CD14-positive monocyte (primary cell): Measurements from ENCODE around the gene TMEM147. TPM values are rescaled to one million over a fixed set of nuclear protein-coding genes. Genes with fewer than 3 reads are reported as not detected.

Source experiments
- DNase-seq, 3 donors: peaks; one replicate each; pipeline ENCODE4 v3.0.0-alpha.2; 2011 to 2022
- H2AFZ ChIP-seq: 2 replicates; pipeline ENCODE4 v1.6.0; 2012; ENCODE audit warnings: mild to moderate bottlenecking, low read depth, low read length, inconsistent platforms; ENCODE audit not compliant: insufficient read depth, poor library complexity, severe bottlenecking
- H3K27ac ChIP-seq, 2 donors: 1 replicate in 1 of 2; 2 replicates in 1 of 2; pipeline ENCODE4 v1.5.1; 2012 to 2013; ENCODE audit warnings: low read length in 2 of 2, control low read depth in 1 of 2, inconsistent platforms in 1 of 2, low read depth in 1 of 2, mild to moderate bottlenecking in 1 of 2
- H3K27me3 ChIP-seq, 2 donors: one replicate each; pipeline versions ENCODE4 v1.6.0 to v1.6.1; 2011 to 2013; ENCODE audit warnings: low read length in 2 of 2; ENCODE audit not compliant: control insufficient read depth in 2 of 2, insufficient read depth in 2 of 2
- H3K36me3 ChIP-seq, 2 donors: replicated peaks in 1 of 2; 1 replicate in 1 of 2; 2 replicates in 1 of 2; pipeline versions ENCODE4 v1.5.1 to v1.6.1; 2012 to 2013; ENCODE audit warnings: low read length in 2 of 2, control low read depth in 1 of 2, inconsistent platforms in 1 of 2, mild to moderate bottlenecking in 1 of 2; ENCODE audit not compliant: insufficient read depth in 2 of 2, control insufficient read depth in 1 of 2
- H3K4me1 ChIP-seq, 2 donors: 1 replicate in 1 of 2; 2 replicates in 1 of 2; pipeline versions ENCODE4 v1.5.1 to v1.6.1; 2012 to 2013; ENCODE audit warnings: low read length in 2 of 2, control low read depth in 1 of 2, inconsistent platforms in 1 of 2, mild to moderate bottlenecking in 1 of 2, moderate library complexity in 1 of 2; ENCODE audit not compliant: insufficient read depth in 2 of 2, control insufficient read depth in 1 of 2
- H3K4me2 ChIP-seq: replicated peaks from 2 replicates; pipeline ENCODE3; 2012; ENCODE audit warnings: low read length, moderate library complexity, mild to moderate bottlenecking; ENCODE audit not compliant: poor library complexity, severe bottlenecking; ENCODE audit errors: extremely low read depth
- H3K4me3 ChIP-seq, 3 experiments: fragments of 200-600 bp in 1 of 3; sonication (generic) in 1 of 3; replicated peaks in 1 of 3; 1 replicate in 2 of 3; 2 replicates in 1 of 3; pipeline ENCODE4 v1.5.1; 2011 to 2013; ENCODE audit warnings: low read length in 3 of 3, mild to moderate bottlenecking in 3 of 3, control low read depth in 2 of 3, low read depth in 2 of 3, inconsistent platforms in 1 of 3, moderate library complexity in 1 of 3
- H3K79me2 ChIP-seq: 2 replicates; pipeline ENCODE4 v1.6.0; 2012; ENCODE audit warnings: mild to moderate bottlenecking, control low read depth, inconsistent platforms, low read length, moderate library complexity; ENCODE audit not compliant: insufficient read depth
- H3K9ac ChIP-seq: 2 replicates; pipeline ENCODE4 v1.6.0; 2017; ENCODE audit warnings: low read length, mild to moderate bottlenecking; ENCODE audit not compliant: insufficient read depth, poor library complexity, severe bottlenecking
- H3K9me3 ChIP-seq, 2 donors: replicated peaks in 1 of 2; 1 replicate in 1 of 2; 2 replicates in 1 of 2; pipeline versions ENCODE4 v1.5.1 to v1.6.1; 2012 to 2013; ENCODE audit warnings: low read length in 2 of 2, control low read depth in 1 of 2; ENCODE audit not compliant: control insufficient read depth in 1 of 2, insufficient read depth in 1 of 2
- H4K20me1 ChIP-seq: 2 replicates; pipeline ENCODE4 v1.6.0; 2012; ENCODE audit warnings: mild to moderate bottlenecking, low read length, control low read depth, moderate library complexity; ENCODE audit not compliant: insufficient read depth
- H3K27ac Mint-ChIP-seq, 7 donors: one replicate each; pipeline ENCODE4 v1.8.0; 2020; ENCODE audit warnings: mild to moderate bottlenecking in 7 of 7, mixed read lengths in 7 of 7, moderate library complexity in 6 of 7, inconsistent platforms in 2 of 7
- H3K27me3 Mint-ChIP-seq, 3 donors: one replicate each; pipeline ENCODE4 v1.8.0; 2021 to 2022; ENCODE audit warnings: low read depth in 3 of 3, mild to moderate bottlenecking in 3 of 3, mixed read lengths in 3 of 3, moderate library complexity in 3 of 3, inconsistent platforms in 1 of 3
- H3K36me3 Mint-ChIP-seq, 2 donors: one replicate each; pipeline ENCODE4 v1.8.0; 2020; ENCODE audit warnings: mixed read lengths in 2 of 2, inconsistent platforms in 1 of 2, mild to moderate bottlenecking in 1 of 2
- H3K4me1 Mint-ChIP-seq: one replicate; pipeline ENCODE4 v1.8.0; 2020; ENCODE audit warnings: mild to moderate bottlenecking, mixed read lengths
- H3K4me3 Mint-ChIP-seq, 2 donors: one replicate each; pipeline ENCODE4 v1.8.0; 2020; ENCODE audit warnings: mild to moderate bottlenecking in 2 of 2, mixed read lengths in 2 of 2, moderate library complexity in 1 of 2
- H3K9me3 Mint-ChIP-seq, 7 donors: one replicate each; pipeline ENCODE4 v1.8.0; 2020 to 2022; ENCODE audit warnings: mixed read lengths in 7 of 7, mild to moderate bottlenecking in 6 of 7, moderate library complexity in 6 of 7, inconsistent platforms in 2 of 7
- CTCF ChIP-seq: fragments of 200-600 bp; IDR thresholded peaks from one replicate; pipeline ENCODE4 v1.8.0; 2022; ENCODE audit warnings: antibody characterized with exemption, mild to moderate bottlenecking
- WGBS: methylation state at CpG from one replicate; pipeline ENCODE4 v1.1.5; 2013; ENCODE audit warnings: missing lambda C conversion rate; ENCODE audit not compliant: insufficient coverage; 5-methylcytosine and 5-hydroxymethylcytosine counted together
- intact Hi-C, 2 donors: fragments of 100-400 bp; cut with micrococcal nuclease; formaldehyde crosslinking; loops; one replicate each; pipeline versions ENCODE4 v1.15.0 to v1.15.1; 2023
- polyA plus RNA-seq, 3 donors: library from polyadenylated mRNA; depleted of rRNA in 1 of 3; unstranded in 2 of 3; stranded (reverse) in 1 of 3; fragments of 300-500 nt in 2 of 3; fragments of >200 nt in 1 of 3; fragmentation: Illumina TruSeq in 2 of 3; gene quantifications; 1 replicate in 2 of 3; 2 replicates in 1 of 3; pipeline ENCODE4 v1.2.3, GENCODE V29; 2012 to 2021

The TMEM147 gene
- polyA plus RNA-seq, 3 donors, result 75.5 to 165 (median 165) TPM

GRCh38 chr19:35563207-35563829 lies 17.9 kb downstream of the TMEM147 start, which contains the start of gene ATP4A:
Gene ATP4A (minus strand): TSS chr19:35563658. CDS start chr19:35563629, 29 bp downstream.
- Mint-ChIP-seq H3K27me3 (peaks cover 22 to 36% (median 27%) of the 10 kb centered on the region in 3 donors), H3K4me1 (peaks cover 3% of the 10 kb centered on the region), H3K9me3 (peaks cover 0 to 8% (median 0%) of the 10 kb centered on the region in 7 donors), H3K36me3 (no peaks in the 10 kb centered on the region), H3K27ac (no peak within 1 kb of the TSS), H3K4me3 (peak within 1 kb of the TSS in 1 of 2 donors; percentile 33)
- Histone ChIP-seq H3K36me3 (no peaks in the 10 kb centered on the region), H3K79me2 (no peaks in the 10 kb centered on the region), H3K4me1 (peaks cover 3% of the 10 kb centered on the region in 2 donors), H3K4me2 (no peak within 1 kb of the TSS), H4K20me1 (no peaks in the 10 kb centered on the region), H2AFZ (no peak within 1 kb of the TSS), H3K9me3 (peaks cover 0 to 5% of the 10 kb centered on the region in 2 donors), H3K27me3 (peaks cover 0 to 14% of the 10 kb centered on the region in 2 donors), H3K4me3 (no peak within 1 kb of the TSS), H3K27ac (no peak within 1 kb of the TSS), H3K9ac (no peak within 1 kb of the TSS)
- WGBS, result 82% methylated on average over 5 of the region's 15 CpGs
- intact Hi-C loops, result no loop called here
- TF ChIP-seq CTCF, result no peak
- DNase-seq, result no peak

- H3K4me3 Mint-ChIP-seq, result no peak overlapping the region
- no peak for DNase-seq
- no peaks in the 10 kb centered on the region for H3K4me1 ChIP-seq
- H3K79me2 ChIP-seq, result no peaks in the 10 kb centered on the region
- peaks cover 0 to 2% (median 0%) of the 10 kb centered on the region in 7 donors for H3K9me3 Mint-ChIP-seq
- H4K20me1 ChIP-seq, result no peaks in the 10 kb centered on the region
- intact Hi-C loops, result no loop called here
- no peak overlapping the region for H3K27ac ChIP-seq
- no peak overlapping the region for H2AFZ ChIP-seq
- WGBS, result 93% methylated on average over 9 of the region's 12 CpGs
- H3K36me3 ChIP-seq, result no peaks in the 10 kb centered on the region
- H3K4me1 Mint-ChIP-seq, result no peaks in the 10 kb centered on the region
- H3K27me3 Mint-ChIP-seq, result peaks cover 4 to 21% (median 12%) of the 10 kb centered on the region in 3 donors
- H3K9me3 ChIP-seq, result no peaks in the 10 kb centered on the region
- H3K4me2 ChIP-seq, result no peak overlapping the region
- no peak overlapping the region for H3K9ac ChIP-seq
- H3K4me3 ChIP-seq, result no peak overlapping the region
- no peaks in the 10 kb centered on the region for H3K36me3 Mint-ChIP-seq
- H3K27me3 ChIP-seq, result no peaks in the 10 kb centered on the region
- no peak for TF ChIP-seq CTCF
- no peak overlapping the region for H3K27ac Mint-ChIP-seq
These were observed 19.8 kb downstream of the TMEM147 start for GRCh38 chr19:35565016-35565856.
